NCI-H1092 (cell line): ENCODE data around the gene THEM5.
A peak's percentile ranks its signal among the peaks of the same experiment; 100 is the strongest.

Experiments used
- DNase-seq: peaks from one replicate; lab custom pipeline; 2025; lab: John Stamatoyannopoulos, UW

Gene THEM5

DNA sequence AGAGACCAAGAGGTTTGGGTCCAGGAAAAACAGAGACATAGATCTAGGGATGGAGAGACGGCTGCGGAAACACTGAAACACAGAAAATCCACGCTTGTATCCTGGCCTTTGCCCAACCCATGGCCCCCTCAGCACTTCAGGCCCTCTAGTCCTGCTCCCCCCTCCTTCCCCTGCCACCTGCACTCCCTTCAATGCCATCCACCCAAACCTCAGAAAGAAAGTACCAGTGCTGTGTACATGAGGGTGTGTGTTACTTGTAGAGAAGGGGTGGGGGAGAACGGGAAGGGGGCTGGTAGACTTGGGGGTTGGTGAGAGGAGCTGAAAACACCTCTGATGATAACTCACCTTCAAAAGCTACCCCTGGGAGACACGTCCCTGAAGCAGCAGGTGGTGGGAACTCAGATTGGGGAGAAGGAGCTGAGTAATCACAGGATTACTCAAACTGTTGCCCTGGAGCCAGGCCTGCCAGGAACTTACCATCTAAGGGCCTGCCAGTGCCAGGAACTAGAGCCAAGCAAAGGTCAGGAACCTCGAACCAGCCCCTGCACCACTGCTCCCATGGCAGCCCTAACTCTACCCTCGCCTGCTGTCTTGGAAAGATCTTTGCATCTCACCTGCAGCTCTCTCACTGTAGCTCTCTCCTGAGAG lies 33.4 kb downstream of the THEM5 start:
- DNase-seq, result no peak

DNA sequence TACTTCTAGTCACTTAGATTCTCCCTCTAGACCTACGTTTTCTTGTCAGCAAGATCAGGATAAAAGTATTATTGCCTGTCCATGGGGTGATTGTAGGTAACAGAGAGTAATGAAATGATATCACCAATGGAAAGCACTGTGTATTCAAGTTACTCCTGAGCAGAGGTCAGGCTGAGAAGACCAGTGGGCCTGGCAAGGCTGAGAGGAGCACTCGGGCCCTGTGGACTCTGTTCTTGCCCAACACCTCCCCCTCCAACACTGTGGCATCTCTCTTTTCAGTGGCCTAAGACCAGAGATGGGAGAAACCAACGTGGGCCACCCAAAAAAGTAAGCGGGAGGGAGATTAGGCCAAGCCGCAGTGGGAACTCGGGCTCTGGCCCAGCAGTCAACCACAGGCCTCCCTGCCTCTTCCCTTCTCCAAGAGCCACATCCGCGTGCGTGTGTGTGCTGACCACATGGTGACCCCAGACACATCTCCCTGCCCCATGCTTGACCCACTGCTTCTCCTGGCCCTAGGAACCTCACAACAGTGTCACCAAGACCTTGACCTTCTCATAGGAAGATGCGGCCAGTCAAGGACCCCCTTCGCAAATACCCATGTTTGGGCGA lies 34.2 kb downstream of the THEM5 start:
- no peak for DNase-seq

- DNase-seq, result no peak
Observed at GRCh38 chr1:151817353-151817730, 36.2 kb downstream of the THEM5 start.

- DNase-seq, result no peak
Observed at GRCh38 chr1:151816548-151817352, 36.8 kb downstream of the THEM5 start.

DNA sequence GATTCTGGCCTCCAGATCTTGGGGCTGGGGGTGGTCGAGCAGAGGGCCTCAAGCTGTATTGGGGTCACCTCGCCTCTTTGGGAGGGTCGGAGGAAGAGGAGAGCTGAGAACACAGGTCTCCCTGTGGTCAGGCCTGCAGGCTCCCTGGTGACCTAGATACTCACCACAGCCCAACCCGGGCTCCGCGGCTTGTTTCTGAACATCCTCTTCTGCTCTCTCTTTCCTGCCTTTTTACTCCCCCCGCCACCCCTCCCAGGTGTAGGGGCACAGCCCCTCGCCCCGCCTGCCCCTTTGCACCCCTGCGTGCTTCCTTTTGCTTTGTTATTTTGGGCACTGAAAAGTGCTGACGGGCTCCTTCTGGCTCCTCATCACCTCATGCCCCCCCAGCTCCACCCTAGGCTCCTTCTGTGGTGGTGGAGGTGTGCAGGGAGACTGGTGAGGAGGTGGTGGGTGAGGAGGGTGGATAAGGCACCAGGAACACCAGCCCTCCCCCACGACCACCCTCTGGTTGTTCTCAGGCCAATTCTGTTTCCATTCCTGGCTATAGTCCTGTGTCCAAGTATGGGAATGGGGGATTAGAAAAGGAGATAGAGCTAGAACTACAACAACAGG lies 37.7 kb downstream of the THEM5 start:
- DNase-seq, result no peak

DNA sequence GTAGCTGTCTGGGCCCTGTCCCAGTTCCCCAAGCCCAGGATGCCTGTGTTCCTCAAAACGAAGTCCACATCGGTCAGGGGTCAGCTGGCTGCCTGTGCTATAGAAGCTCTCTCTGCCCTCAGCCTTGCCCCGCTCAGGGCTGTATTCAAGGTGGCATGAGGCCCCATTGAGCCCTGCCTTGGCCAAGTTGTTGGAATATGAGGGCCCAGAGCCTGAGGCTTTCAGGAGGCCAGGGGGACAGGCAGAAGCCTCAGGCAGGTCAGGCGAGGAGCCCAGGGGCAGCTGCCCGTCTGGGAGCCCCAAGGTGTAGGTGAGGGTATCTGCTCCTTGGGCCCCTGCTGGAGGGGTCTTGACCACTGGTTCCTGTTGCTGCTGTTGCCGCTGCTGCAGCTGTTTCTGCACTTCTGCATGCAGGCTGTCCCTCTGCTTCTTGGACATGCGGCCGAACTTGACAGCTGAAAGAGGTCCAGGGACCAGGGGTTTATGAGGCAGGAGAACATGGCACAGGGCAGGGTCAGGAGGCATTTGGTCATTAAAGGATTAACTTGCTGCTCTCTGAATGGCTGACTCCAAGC lies 38.5 kb downstream of the THEM5 start:
- DNase-seq, result no peak

DNA sequence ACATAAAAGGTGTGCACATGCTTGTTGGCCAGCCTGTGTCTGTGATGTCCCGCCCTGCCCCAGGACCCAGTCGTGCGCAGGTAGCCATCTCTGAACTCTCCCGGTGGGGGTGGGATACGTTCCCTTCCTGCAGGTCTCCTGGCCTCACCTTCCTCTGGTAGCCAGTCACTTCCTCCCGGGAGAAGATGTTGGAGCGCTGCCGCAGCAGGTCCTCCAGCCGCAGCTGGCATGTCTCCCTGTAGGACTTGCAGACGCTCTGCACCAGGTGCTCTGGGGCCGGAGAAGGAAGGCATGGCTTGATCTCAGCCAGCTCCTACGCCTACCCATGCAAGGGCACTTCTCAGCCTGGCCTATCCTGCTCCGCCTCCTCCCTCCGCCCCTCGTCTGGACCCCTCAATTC lies 39.1 kb downstream of the THEM5 start:
- no peak for DNase-seq

DNA sequence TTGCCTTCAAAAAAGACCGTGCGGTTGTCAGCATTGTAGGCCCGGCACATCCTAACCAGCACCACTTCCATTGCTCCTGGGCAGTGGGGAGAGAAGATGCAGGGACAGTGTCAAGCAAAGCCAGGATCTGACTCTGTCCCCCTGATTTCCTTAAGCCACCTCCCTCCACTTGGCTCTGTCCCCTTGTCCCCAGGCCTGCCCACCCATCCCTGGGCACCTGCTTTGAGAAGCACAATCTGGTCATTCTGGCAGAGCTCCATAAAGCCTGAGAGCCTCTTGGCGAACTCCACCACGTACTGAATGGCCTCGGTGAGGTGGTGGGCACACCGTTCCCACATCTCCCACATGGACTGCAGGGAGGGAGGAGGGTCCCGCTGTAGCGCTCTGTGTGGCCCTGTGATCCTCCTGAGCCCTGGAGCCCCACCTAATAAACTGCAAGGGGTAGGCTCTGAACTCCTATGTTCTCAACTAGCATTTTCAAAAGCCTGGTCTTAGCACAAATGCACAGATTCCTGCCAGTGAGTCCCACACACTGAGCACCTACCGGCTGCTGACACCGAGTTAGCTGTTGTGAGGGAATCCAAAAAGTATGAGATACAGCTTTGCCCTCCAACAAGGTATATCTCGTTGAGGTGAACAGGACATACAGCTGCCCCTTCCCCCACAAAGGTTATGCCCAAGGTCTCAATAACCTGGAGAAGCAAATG lies 40.1 kb downstream of the THEM5 start:
- no peak for DNase-seq

GRCh38 chr1:151811181-151811580 lies 42.3 kb downstream of the THEM5 start:
- DNase-seq, result no peak

DNA sequence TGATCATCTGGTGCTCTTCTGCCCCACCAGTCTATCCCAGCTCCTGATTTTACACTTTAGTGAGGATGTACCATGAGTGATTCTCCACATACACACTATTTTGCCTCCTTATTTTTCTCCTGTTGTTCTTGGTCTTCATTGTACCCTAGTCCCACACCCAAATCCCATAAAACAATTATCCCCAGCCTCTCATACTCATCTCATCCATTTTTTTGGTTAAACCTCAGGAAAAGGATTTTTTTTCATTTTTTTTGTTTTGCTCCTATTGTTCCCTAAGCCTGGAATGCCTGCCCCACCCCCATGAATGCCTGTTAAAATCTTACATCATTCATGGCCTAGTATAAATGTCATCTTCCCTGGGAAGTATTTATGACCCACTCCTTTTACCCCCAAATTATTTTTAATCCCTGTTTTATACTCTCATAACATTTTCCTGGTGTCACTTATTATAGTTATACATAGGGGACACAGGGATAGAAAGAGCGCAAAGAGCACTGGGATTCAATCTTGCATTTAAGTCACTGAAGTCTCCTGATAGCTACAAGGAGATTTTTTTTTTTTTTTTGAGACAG lies 43.4 kb downstream of the THEM5 start:
- DNase-seq, result no peak

DNA sequence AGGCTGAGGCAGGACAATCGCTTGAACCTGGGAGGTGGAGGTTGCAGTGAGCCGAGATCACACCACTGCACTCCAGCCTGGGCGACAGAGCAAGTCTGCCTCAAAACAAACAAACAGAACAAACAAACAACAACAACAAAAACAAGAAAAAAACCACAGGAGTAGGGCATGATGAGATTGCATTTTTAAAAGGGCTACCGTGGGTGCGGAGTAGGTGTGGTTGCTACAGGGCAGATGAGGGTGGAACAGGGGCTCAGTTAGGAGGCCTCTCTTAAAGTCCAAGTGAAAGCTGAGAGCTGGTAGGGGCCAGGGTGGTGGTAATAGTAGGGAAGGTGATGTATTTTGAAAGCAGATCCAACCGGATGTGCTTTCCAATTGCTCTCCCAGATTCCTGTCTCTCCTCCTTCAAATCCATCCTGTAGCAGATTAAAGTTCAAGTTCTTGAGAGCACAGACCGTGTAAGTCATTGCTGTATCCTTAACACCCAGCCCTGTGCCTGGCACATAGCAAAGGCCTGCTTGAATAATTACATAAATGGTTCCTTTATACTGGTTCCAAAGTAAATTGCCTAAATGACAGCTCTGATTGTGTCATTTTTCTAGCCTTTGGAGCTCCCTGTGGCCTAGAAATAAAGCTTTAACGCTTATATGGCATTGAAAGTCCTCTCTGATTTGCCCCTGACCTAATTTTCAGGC lies 44.1 kb downstream of the THEM5 start:
- no peak for DNase-seq

DNA sequence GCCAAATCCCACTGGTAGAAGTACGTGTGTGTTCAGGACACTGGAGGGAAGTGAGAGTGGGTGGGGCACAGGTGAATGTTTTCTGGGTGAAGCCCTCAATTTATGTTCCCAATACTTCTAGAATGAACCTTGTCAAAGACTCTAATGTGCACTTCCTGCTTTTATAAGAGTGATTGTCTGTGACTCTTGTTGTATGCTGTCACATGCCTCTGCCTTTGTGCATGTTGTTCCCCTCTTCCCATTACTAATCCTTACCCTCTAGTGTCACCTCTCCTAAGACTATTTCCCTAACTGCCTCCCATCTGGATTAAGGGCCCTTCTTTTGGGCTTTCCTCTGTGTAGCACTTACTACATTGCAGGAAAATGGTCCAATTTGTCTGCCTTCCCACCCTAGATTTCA lies 45.7 kb downstream of the THEM5 start:
- no peak for DNase-seq

GRCh38 chr1:151807131-151807530 lies 46.4 kb downstream of the THEM5 start:
- DNase-seq, result no peak

- no peak for DNase-seq
Observed at GRCh38 chr1:151806170-151806569, 47.3 kb downstream of the THEM5 start.

- no peak for DNase-seq
Observed at GRCh38 chr1:151805066-151805820, 48.3 kb downstream of the THEM5 start, which contains the start of gene LINGO4. TSS of gene LINGO4 (minus strand) at chr1:151805419. CDS start at chr1:151802704, 2,715 bp downstream.

- DNase-seq, result no peak
Observed at GRCh38 chr1:151803915-151804314, 49.6 kb downstream of the THEM5 start.

GRCh38 chr1:151803164-151803563 lies 50.3 kb downstream of the THEM5 start:
- DNase-seq, result peak; percentile 31

- DNase-seq, result no peak
Observed at GRCh38 chr1:151802372-151802771, 51.1 kb downstream of the THEM5 start.

GRCh38 chr1:151801846-151802245 lies 51.7 kb downstream of the THEM5 start:
- DNase-seq, result no peak

- no peak for DNase-seq
Observed at GRCh38 chr1:151801310-151801820, 52.1 kb downstream of the THEM5 start.
